Activated naive CD4-positive, alpha-beta T cell treated with anti-CD3 and anti-CD28 coated beads, Interleukin-2, amount 50 U/mL, for 16 hours (primary cell): ENCODE data around the gene C3orf52.

Source experiments
- DNase-seq: peaks from one replicate; pipeline ENCODE4 v3.0.0-alpha.2; 2020

The C3orf52 gene

GRCh38 chr3:112137781-112138180 is 51.6 kb downstream of the C3orf52 start:
- no peak for DNase-seq

GRCh38 chr3:112138219-112138969 is 52.2 kb downstream of the C3orf52 start:
- no peak for DNase-seq

DNA sequence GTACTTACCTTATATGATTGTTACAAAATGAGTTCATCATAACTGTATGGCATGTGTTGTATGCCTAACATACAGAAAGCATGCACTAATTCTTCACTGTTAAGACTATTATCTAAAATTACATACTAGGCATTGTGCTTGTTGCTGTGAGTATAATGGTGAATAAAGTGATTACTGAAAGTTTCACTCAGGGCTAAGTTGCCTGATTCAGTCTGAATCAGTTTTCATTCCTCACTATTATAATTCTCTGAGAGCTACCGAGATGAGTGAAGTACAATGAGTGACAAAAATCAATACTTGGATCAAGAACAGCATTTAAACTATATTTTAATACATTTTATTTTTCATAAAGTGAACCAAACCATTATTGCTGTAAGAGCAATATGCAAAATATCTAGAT is 54.4 kb downstream of the C3orf52 start:
- no peak for DNase-seq

- DNase-seq: no peak
Measured at GRCh38 chr3:112141293-112141692, 55.1 kb downstream of the C3orf52 start.

DNA sequence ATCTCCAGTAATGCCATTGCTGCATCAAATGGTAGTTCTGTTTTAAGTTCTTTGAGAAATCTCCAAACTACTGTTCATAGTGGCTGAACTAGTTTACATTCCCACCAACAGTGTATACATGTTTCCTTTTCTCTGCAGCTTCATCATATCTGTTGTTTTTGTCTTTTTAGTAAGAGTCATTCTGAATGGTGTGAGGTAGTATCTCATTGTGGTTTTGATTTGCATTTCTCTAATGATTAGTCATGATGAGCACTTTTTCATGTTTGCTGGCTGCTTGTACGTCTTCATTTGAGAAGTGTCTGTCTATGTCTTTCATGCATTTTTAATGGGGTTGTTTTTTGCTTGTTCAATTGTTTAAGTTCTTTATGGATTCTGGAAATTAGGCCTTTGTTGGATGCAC is 57.1 kb downstream of the C3orf52 start:
- no peak for DNase-seq

- no peak for DNase-seq
Measured at GRCh38 chr3:112143689-112144088, 57.5 kb downstream of the C3orf52 start.

GRCh38 chr3:112149136-112149535 is 62.9 kb downstream of the C3orf52 start:
- no peak for DNase-seq

- DNase-seq: no peak
Measured at GRCh38 chr3:112167758-112168157, 81.6 kb downstream of the C3orf52 start.
